DND-41 (cell line): ENCODE measurements around the gene KDELR1.

Experiments
- EZH2 ChIP-seq: IDR thresholded peaks from 3 replicates; pipeline ENCODE4 v1.6.1; 2012; ENCODE audit warnings: borderline replicate concordance, low read depth, mild to moderate bottlenecking, moderate library complexity, low read length, inconsistent platforms; ENCODE audit not compliant: severe bottlenecking
- TF ChIP-seq, protein P1 (sequence below): IDR thresholded peaks from 2 replicates; pipeline ENCODE4 v1.5.1; 2012; ENCODE audit warnings: borderline replicate concordance, low read length, moderate library complexity, mild to moderate bottlenecking; ENCODE audit not compliant: poor library complexity, severe bottlenecking; ENCODE audit errors: extremely low read depth

DNA sequence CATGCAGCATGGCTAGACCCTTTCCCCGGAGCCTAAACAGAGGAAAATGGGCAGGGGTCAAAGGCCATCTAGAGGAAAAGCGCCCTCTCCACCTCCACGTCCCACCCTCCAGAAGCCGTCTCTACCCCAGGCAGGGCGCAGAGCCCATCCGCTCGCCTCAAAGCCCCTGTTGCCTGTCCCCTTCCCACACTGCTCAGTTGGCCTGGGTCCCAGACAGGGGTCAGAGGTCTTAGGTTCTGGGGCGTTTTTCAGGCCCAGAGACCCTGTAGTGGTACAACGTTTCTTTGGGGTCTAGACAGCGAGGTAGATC, 27.9 kb downstream of the KDELR1 start:
- TF ChIP-seq, protein P1, sequence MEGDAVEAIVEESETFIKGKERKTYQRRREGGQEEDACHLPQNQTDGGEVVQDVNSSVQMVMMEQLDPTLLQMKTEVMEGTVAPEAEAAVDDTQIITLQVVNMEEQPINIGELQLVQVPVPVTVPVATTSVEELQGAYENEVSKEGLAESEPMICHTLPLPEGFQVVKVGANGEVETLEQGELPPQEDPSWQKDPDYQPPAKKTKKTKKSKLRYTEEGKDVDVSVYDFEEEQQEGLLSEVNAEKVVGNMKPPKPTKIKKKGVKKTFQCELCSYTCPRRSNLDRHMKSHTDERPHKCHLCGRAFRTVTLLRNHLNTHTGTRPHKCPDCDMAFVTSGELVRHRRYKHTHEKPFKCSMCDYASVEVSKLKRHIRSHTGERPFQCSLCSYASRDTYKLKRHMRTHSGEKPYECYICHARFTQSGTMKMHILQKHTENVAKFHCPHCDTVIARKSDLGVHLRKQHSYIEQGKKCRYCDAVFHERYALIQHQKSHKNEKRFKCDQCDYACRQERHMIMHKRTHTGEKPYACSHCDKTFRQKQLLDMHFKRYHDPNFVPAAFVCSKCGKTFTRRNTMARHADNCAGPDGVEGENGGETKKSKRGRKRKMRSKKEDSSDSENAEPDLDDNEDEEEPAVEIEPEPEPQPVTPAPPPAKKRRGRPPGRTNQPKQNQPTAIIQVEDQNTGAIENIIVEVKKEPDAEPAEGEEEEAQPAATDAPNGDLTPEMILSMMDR = no peak
- no peak for TF ChIP-seq EZH2
